OCI-LY7 (cell line): ENCODE results near the gene C4orf50. TPM values are rescaled to one million over a fixed set of nuclear protein-coding genes. Genes with fewer than 3 reads are reported as not detected.

Experiments used
- BruUV-seq: library from RNA; stranded (reverse); fragments of 400-500 nt; replicated peaks from 2 replicates; lab custom pipeline; 2021; lab: Mats Ljungman, UMichigan
- CTCF ChIA-PET: fragments of 300-600 bp; sonication (Branson Sonifier 250); formaldehyde crosslinking; loops from one replicate; lab custom pipeline; 2022; ENCODE audit warnings: antibody characterized with exemption; ENCODE audit not compliant: unreplicated experiment; lab: Charles Lee
- POLR2A ChIA-PET: fragments of 300-600 bp; sonication (Branson Sonifier 250); formaldehyde crosslinking; loops from one replicate; lab custom pipeline; 2022; ENCODE audit warnings: antibody characterized with exemption; lab: Charles Lee
- DNase-seq: peaks from one replicate; pipeline ENCODE4 v3.0.0-alpha.2; 2015; ENCODE audit warnings: low spot score
- H2AFZ ChIP-seq: fragments of 200-600 bp; sonication (generic), shearing (Covaris generic); 2 replicates; pipeline ENCODE4 v1.6.1; 2014; ENCODE audit warnings: mild to moderate bottlenecking, antibody characterized with exemption, low read length, moderate library complexity
- H3K27ac ChIP-seq: fragments of 200-600 bp; sonication (generic); 2 replicates; pipeline ENCODE4 v1.5.1; 2014; ENCODE audit warnings: mixed run types, low read depth, mild to moderate bottlenecking, moderate library complexity, low read length, inconsistent platforms; ENCODE audit not compliant: poor library complexity, severe bottlenecking
- H3K36me3 ChIP-seq: fragments of 200-600 bp; sonication (generic); 2 replicates; pipeline ENCODE4 v1.6.1; 2014; ENCODE audit warnings: mild to moderate bottlenecking, antibody characterized with exemption, low read length, moderate library complexity, mixed read lengths; ENCODE audit not compliant: insufficient read depth
- H3K4me1 ChIP-seq: fragments of 200-600 bp; sonication (generic); 2 replicates; pipeline ENCODE4 v1.5.1; 2014; ENCODE audit warnings: mild to moderate bottlenecking, low read length; ENCODE audit not compliant: insufficient read depth, poor library complexity, severe bottlenecking
- H3K4me2 ChIP-seq: fragments of 200-600 bp; sonication (generic); 2 replicates; pipeline ENCODE4 v1.6.1; 2014; ENCODE audit warnings: mild to moderate bottlenecking, low read length
- H3K4me3 ChIP-seq: fragments of 200-600 bp; sonication (generic); 2 replicates; pipeline ENCODE4 v1.5.1; 2014; ENCODE audit warnings: mild to moderate bottlenecking, low read depth, low read length; ENCODE audit not compliant: poor library complexity, severe bottlenecking
- H3K79me2 ChIP-seq: fragments of 200-600 bp; sonication (generic); 2 replicates; pipeline ENCODE4 v1.6.1; 2016; ENCODE audit warnings: low read depth, mild to moderate bottlenecking, low read length, moderate library complexity, mixed read lengths; ENCODE audit not compliant: insufficient read depth
- H3K9me2 ChIP-seq: fragments of 200-600 bp; sonication (generic); 2 replicates; pipeline ENCODE4 v1.6.1; 2016; ENCODE audit warnings: mild to moderate bottlenecking, low read length, mixed read lengths; ENCODE audit not compliant: insufficient read depth
- H3K9me3 ChIP-seq: fragments of 200-600 bp; sonication (generic); 2 replicates; pipeline ENCODE4 v1.6.1; 2014; ENCODE audit warnings: mild to moderate bottlenecking, mixed run types, low read length, mixed read lengths
- H4K20me1 ChIP-seq: fragments of 200-600 bp; sonication (generic); 2 replicates; pipeline ENCODE4 v1.6.1; 2014; ENCODE audit warnings: mild to moderate bottlenecking, antibody characterized with exemption, low read length, moderate library complexity, mixed read lengths; ENCODE audit not compliant: insufficient read depth
- EZH2phosphoT487 ChIP-seq: fragments of 200-600 bp; sonication (generic); IDR thresholded peaks from 2 replicates; pipeline ENCODE4 v1.6.1; 2018; ENCODE audit warnings: low read depth, borderline replicate concordance, mild to moderate bottlenecking, mixed run types, antibody characterized with exemption, low read length, moderate library complexity, mixed read lengths
- intact Hi-C: fragments of 100-400 bp; cut with micrococcal nuclease; formaldehyde crosslinking; loops from one replicate; pipeline ENCODE4 v1.10.0; 2022; ENCODE audit not compliant: unreplicated experiment
- total RNA-seq, 2 experiments: library from RNA; depleted of rRNA in 1 of 2; stranded (reverse); fragments of >200 nt in 1 of 2; shearing (Covaris generic) in 1 of 2; gene quantifications; 2 replicates each; pipeline ENCODE4 v1.2.3, GENCODE V29; 2014 to 2022
- TF ChIP-seq, protein P1 (sequence below): fragments of 200-600 bp; sonication (generic); conservative IDR thresholded peaks from 2 replicates; pipeline ENCODE4 v1.5.1; 2014; ENCODE audit warnings: mild to moderate bottlenecking, antibody characterized with exemption, low read length, moderate library complexity, mixed read lengths

Gene C4orf50
- total RNA-seq, 2 experiments from 2014 or later, result 0.06 TPM; not detected in 1

DNA sequence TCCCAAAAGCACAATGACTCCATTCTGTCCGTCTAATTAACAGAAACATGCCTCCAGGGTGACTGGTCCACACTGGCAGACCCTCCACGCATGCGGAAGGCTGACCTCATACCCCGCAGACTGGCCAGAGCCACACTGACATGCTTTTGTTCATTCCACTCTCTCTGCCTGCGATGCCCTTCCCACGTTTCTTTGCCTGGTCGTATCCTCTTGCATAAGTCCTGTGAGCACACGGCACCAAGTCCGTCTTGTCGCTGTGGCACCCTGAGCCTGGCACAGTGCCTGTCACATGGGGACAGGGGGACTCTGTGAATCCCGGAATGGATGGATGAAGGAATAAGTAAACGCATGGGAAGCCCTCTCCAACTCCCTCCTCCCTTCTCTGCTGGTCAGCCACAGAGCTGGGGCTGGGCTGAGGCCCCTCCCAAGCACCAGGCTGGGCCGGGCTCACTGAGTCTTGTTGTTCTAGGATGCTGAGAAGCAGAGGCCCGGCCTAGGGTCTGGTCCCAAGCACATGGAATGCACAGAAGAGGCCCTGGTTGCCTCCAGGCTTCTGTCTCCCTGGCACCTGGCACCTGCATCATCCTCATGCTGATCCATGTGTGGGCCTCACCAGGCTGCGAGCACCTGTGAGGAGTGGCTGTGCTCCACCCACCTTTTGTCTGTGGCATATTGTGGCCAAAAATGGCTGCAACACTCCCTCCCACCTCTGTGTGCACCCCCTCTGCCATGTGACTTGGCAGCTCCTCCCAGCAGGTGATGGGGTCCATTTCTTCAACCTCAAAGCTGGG lies 38.9 kb upstream of the C4orf50 start:
- no peak overlapping the region for H3K4me3 ChIP-seq
- TF ChIP-seq, protein P1, sequence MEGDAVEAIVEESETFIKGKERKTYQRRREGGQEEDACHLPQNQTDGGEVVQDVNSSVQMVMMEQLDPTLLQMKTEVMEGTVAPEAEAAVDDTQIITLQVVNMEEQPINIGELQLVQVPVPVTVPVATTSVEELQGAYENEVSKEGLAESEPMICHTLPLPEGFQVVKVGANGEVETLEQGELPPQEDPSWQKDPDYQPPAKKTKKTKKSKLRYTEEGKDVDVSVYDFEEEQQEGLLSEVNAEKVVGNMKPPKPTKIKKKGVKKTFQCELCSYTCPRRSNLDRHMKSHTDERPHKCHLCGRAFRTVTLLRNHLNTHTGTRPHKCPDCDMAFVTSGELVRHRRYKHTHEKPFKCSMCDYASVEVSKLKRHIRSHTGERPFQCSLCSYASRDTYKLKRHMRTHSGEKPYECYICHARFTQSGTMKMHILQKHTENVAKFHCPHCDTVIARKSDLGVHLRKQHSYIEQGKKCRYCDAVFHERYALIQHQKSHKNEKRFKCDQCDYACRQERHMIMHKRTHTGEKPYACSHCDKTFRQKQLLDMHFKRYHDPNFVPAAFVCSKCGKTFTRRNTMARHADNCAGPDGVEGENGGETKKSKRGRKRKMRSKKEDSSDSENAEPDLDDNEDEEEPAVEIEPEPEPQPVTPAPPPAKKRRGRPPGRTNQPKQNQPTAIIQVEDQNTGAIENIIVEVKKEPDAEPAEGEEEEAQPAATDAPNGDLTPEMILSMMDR, result no peak
- TF ChIP-seq EZH2phosphoT487, result no peak
- ChIA-PET CTCF (no interaction called here), POLR2A (interaction anchor here (0.6 kb wide), 1 partner anchor 235 kb away, joined by 3 read pairs; no protein-coding TSS in a partner anchor)
- peaks cover 23% of the 10 kb centered on the region; the same call in 1 of the 2 replicates for H3K9me3 ChIP-seq
- no peaks in the 10 kb centered on the region for H3K4me1 ChIP-seq
- DNase-seq, result no peak
- H3K36me3 ChIP-seq, result no peaks in the 10 kb centered on the region
- no peaks in the 10 kb centered on the region for H3K9me2 ChIP-seq
- H4K20me1 ChIP-seq, result no peaks in the 10 kb centered on the region
- no TSS peak for BruUV-seq
- H3K27ac ChIP-seq, result no peak overlapping the region
- H2AFZ ChIP-seq, result no peak overlapping the region
- H3K79me2 ChIP-seq, result no peaks in the 10 kb centered on the region
- H3K4me2 ChIP-seq, result no peak overlapping the region
- intact Hi-C loops, result loop anchor here (10.0 kb wide), 1 partner anchor 1552 kb away; no protein-coding TSS in a partner anchor

DNA sequence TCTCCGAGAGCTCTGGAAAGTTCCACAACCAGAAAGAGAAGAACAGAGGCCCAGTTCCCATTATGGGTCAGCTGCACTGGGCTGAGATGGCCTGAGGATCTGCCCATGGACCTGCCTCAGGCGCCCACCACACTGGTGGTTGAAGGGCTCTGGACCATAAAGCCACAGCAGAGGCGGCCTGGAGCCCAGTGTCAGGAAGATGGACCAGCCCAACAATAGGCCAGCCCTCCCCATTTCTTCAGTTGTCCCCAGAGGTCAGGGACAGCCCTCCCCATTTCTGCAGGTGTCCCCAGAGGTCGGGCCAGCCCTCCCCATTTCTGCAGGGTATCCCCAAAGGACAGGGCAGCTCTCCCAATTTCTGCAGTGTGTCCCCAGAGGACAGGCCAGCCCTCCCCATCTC lies 37.2 kb upstream of the C4orf50 start:
- no peaks in the 10 kb centered on the region for H3K4me1 ChIP-seq
- ChIA-PET CTCF (interaction anchor here (0.6 kb wide), 1 partner anchor 274 kb away, joined by 3 read pairs; no protein-coding TSS in a partner anchor), POLR2A (no interaction called here)
- no peak for TF ChIP-seq EZH2phosphoT487
- TF ChIP-seq, protein P1, result no peak
- intact Hi-C loops, result loop anchor here (10.0 kb wide), 1 partner anchor 1551 kb away; no protein-coding TSS in a partner anchor
- H3K4me2 ChIP-seq, result no peak overlapping the region
- H3K79me2 ChIP-seq, result no peaks in the 10 kb centered on the region
- H4K20me1 ChIP-seq, result no peaks in the 10 kb centered on the region
- H3K36me3 ChIP-seq, result no peaks in the 10 kb centered on the region
- peaks cover 23% of the 10 kb centered on the region; the same call in 1 of the 2 replicates for H3K9me3 ChIP-seq
- no TSS peak for BruUV-seq
- no peak overlapping the region for H3K27ac ChIP-seq
- no peak overlapping the region for H2AFZ ChIP-seq
- no peak for DNase-seq
- H3K4me3 ChIP-seq, result no peak overlapping the region
- no peaks in the 10 kb centered on the region for H3K9me2 ChIP-seq
